Vein endothelial cell (primary cell): Measurements from ENCODE around the gene TICAM1. TPM values are rescaled to one million over a fixed set of nuclear protein-coding genes. Genes with fewer than 3 reads are reported as not detected.

Experiments
- small RNA-seq: library from RNA; depleted of rRNA; stranded (forward); fragments of <200 nt; gene quantifications from one replicate; pipeline ENCODE3, GENCODE V24; 2012
- total RNA-seq: library from RNA; depleted of rRNA; stranded (reverse); fragments of >200 nt; gene quantifications from 2 replicates; pipeline ENCODE4 v1.2.3, GENCODE V29; 2012

The TICAM1 gene
- 5.5 and 6.5 TPM in 2 replicates for total RNA-seq

DNA sequence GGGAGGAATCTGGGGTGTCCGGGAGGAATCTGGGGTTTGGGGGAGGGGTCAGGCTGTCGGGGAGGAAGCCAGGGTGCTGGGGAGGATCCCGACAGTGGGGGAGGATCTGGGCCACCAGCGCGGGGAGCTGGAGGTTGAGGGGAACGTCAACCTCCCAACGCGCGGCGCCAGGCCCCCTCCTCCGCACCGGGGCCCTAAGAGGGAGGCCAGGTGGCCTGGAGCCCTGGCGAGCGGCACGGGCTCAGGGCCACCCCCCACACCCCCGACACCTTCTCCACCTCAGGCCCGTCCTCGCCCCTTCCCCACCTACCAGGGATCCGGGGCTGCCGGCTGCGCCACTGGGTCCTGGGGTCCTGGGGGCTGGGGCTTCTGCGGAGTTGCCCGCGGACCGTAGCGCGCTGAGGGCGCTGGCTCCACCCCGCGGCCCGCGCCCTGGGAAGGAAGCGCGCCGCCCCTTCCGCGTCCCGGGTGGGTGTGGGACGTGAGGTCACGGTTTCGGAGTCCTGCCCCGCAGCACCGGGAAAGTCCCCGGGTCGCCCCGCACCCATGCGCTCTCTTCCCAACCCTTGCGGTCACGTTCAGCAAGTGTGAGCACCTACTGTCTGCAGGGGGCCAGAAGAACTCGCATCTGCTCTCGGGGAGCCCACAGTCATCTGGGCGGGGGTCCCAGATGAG lies at the start of gene TICAM1:
Gene TICAM1 (minus strand): TSS at position 409 of the 675 bp plus-strand sequence. CDS start 13,335 bp downstream, outside the sequence.

DNA sequence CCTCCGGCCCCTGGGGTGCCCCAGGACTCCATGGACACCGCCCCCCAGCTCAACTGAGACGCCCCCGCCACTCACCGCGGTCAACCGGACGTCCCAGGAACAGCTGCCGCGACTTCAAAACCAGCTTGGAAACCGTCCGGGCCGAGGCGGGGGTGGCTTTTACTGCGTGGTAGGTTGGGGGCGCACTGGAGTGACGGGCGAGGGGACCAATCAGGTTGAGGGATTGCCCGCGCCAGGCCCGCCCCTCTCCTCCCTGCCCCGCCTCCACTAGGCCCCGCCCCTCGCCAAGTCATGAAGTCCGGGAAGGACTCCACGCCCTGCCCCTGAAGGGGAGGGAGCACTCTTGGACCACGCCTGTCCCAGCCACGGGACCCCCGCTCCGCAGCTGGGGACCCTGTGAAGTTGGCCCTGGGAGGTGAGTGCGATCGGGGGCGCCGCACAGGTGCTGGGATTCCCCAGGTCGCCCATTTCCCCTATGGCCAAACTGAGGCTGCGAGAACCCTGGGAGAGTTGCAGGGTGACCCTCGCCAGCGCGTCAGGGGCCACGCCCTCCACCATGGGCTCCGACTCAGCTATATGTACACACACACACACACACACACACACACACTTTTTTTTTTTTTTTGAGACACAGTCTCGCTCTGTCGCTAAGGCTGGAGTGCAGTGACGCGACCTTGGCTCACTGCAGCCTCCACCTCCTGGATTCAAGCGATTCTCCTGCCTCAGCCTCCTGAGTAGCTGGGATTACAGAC lies 36.2 kb upstream of the TICAM1 start, which contains the start of gene PLIN3:
Gene PLIN3 (minus strand): TSS at position 134 of the 752 bp plus-strand sequence. CDS start 6,273 bp downstream, outside the sequence.

DNA sequence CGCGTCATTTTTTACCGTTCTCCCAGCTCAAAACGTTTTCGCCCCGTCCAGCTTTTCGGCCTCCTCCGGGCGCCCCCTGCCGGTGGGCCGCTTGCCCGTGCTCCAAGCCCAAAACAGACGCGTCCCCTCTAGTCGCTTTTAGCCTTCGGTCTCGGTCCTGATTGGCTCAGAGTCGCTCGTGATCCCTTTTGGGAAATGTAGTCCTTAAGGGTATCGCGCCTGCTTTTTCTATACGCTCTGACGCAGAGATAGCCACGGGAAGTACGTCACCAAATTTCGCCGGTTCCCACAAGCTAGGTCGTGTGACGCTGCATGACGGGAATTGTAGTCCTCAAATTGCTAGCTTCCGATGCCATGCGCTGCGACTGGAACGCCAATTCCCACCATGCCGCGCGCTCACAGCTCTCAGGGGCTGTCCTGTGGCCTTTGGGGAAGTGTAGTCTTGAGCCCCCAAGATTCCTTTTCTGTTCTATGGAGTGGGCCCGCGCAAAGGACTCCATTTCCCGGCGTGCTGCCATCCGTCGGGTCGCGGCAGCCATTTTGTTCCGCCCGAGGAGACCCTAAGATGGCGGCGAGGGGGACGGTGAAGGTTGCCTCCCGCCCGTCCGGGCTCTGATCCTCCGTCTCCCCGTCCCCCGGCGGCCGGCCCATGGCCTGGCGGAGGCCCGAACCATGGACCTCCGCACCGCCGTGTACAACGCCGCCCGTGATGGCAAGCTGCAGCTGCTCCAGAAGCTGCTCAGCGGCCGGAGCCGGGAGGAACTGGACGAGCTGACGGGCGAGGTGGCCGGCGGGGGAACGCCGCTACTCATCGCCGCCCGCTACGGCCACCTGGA lies 40.1 kb downstream of the TICAM1 start, which contains the start of gene FEM1A:
Gene FEM1A (plus strand): TSS at position 552 of the 836 bp plus-strand sequence. CDS start 121 bp downstream, at position 673.

Small RNAs within 50 kb of the gene (small RNA-seq; reads per million reads assigned to genes)
- gene MIR7-3 = not detected

Other genes starting within 250 kb of the TICAM1 start
- 59.4 and 59.8 TPM in 2 replicates for gene TNFAIP8L1, start 192.2 kb downstream of the TICAM1 start, total RNA-seq
- 165 and 194 TPM in 2 replicates for gene MYDGF, start 161.4 kb downstream of the TICAM1 start, total RNA-seq
- gene DPP9, start 107.9 kb downstream of the TICAM1 start, total RNA-seq = 52.9 and 68.2 TPM in 2 replicates
- 17.6 and 19.3 TPM in 2 replicates for gene FEM1A, start 40.0 kb downstream of the TICAM1 start, total RNA-seq
- 109 and 124 TPM in 2 replicates for gene PLIN3, start 36.0 kb upstream of the TICAM1 start, total RNA-seq
- gene ARRDC5, start 71.2 kb upstream of the TICAM1 start, total RNA-seq = 0.10 TPM in 1 of 2 replicates, not detected in the other
- gene UHRF1, start 77.8 kb upstream of the TICAM1 start, total RNA-seq = 19.3 and 32.4 TPM in 2 replicates
- 23.5 and 26.5 TPM in 2 replicates for gene KDM4B, start 137.4 kb upstream of the TICAM1 start, total RNA-seq